MM.1S (cell line): ENCODE results near the gene PCBP2.

Experiments used
- DNase-seq: peaks from one replicate; pipeline ENCODE4 v3.0.0-alpha.2; 2015
- H2AFZ ChIP-seq: fragments of 300-600 bp; sonication (generic); 2 replicates; pipeline ENCODE4 v1.6.0; 2016; ENCODE audit warnings: antibody characterized with exemption, low read length
- H3F3A ChIP-seq: fragments of 300-600 bp; sonication (generic); 2 replicates; pipeline ENCODE4 v1.6.1; 2016; ENCODE audit warnings: mild to moderate bottlenecking, antibody characterized with exemption, low read length, moderate library complexity, mixed read lengths; ENCODE audit not compliant: insufficient read depth
- H3K27ac ChIP-seq: fragments of 300-600 bp; sonication (generic); 2 replicates; pipeline ENCODE4 v1.5.1; 2016; ENCODE audit warnings: mild to moderate bottlenecking, low read length
- H3K27me3 ChIP-seq: fragments of 300-600 bp; sonication (generic); replicated peaks from 2 replicates; pipeline ENCODE4 v1.6.0; 2016; ENCODE audit warnings: low read length; ENCODE audit not compliant: insufficient read depth
- H3K36me3 ChIP-seq: fragments of 300-600 bp; sonication (generic); replicated peaks from 2 replicates; pipeline ENCODE4 v1.6.1; 2016; ENCODE audit warnings: mild to moderate bottlenecking, low read length, mixed read lengths; ENCODE audit not compliant: insufficient read depth
- H3K4me1 ChIP-seq: fragments of 300-600 bp; sonication (generic); 2 replicates; pipeline ENCODE4 v1.6.1; 2016; ENCODE audit warnings: low read length, mixed read lengths
- H3K4me2 ChIP-seq: fragments of 300-600 bp; sonication (generic); 2 replicates; pipeline ENCODE4 v1.6.0; 2016; ENCODE audit warnings: low read depth, low read length
- H3K4me3 ChIP-seq: fragments of 300-600 bp; sonication (generic); 2 replicates; pipeline ENCODE4 v1.5.1; 2016; ENCODE audit warnings: low read length, mixed read lengths
- H3K79me2 ChIP-seq: fragments of 300-600 bp; sonication (generic); 2 replicates; pipeline ENCODE4 v1.6.1; 2016; ENCODE audit warnings: mixed run types, low read length, mixed read lengths
- H3K9ac ChIP-seq: fragments of 300-600 bp; sonication (generic); 2 replicates; pipeline ENCODE4 v1.6.1; 2016; ENCODE audit warnings: low read length, mixed read lengths
- H3K9me2 ChIP-seq: fragments of 300-600 bp; sonication (generic); replicated peaks from 2 replicates; pipeline ENCODE4 v1.6.1; 2016; ENCODE audit warnings: mild to moderate bottlenecking, low read length, mixed read lengths; ENCODE audit not compliant: insufficient read depth
- H3K9me3 ChIP-seq: fragments of 300-600 bp; sonication (generic); replicated peaks from 2 replicates; pipeline ENCODE4 v1.6.1; 2016; ENCODE audit warnings: mild to moderate bottlenecking, low read length, mixed read lengths; ENCODE audit not compliant: insufficient read depth
- H4K20me1 ChIP-seq: fragments of 300-600 bp; sonication (generic); 2 replicates; pipeline ENCODE4 v1.6.1; 2016; ENCODE audit warnings: mild to moderate bottlenecking, low read length, moderate library complexity, mixed read lengths; ENCODE audit not compliant: insufficient read depth
- CTCF ChIP-seq: fragments of 300-600 bp; sonication (generic); IDR thresholded peaks from 2 replicates; pipeline ENCODE4 v1.5.1; 2016; ENCODE audit warnings: antibody characterized with exemption, low read length, mixed read lengths
- EZH2 ChIP-seq: fragments of 300-600 bp; sonication (generic); optimal IDR thresholded peaks from 2 replicates; pipeline ENCODE3; 2017; ENCODE audit warnings: low read depth, mild to moderate bottlenecking, antibody characterized with exemption, low read length, mixed read lengths
- EZH2phosphoT487 ChIP-seq: fragments of 300-600 bp; sonication (generic); IDR thresholded peaks from 2 replicates; pipeline ENCODE4 v1.6.1; 2018; ENCODE audit warnings: antibody characterized with exemption, low read length

The PCBP2 gene

GRCh38 chr12:53523131-53523530, 71.2 kb downstream of the PCBP2 start:
- no peaks in the 10 kb centered on the region for H3K9me2 ChIP-seq
- no peaks in the 10 kb centered on the region for H3K9me3 ChIP-seq
- no peaks in the 10 kb centered on the region for H3K27me3 ChIP-seq
- no peak overlapping the region for H2AFZ ChIP-seq
- no peak overlapping the region for H3K4me3 ChIP-seq
- no peaks in the 10 kb centered on the region for H3F3A ChIP-seq
- no peak overlapping the region for H3K9ac ChIP-seq
- no peak overlapping the region for H3K4me2 ChIP-seq
- TF ChIP-seq EZH2phosphoT487 (no peak), EZH2 (no peak), CTCF (no peak)
- H3K4me1 ChIP-seq: no peaks in the 10 kb centered on the region
- H3K36me3 ChIP-seq: no peaks in the 10 kb centered on the region; the same call in 1 of the 2 replicates
- H3K79me2 ChIP-seq: no peaks in the 10 kb centered on the region
- no peaks in the 10 kb centered on the region for H4K20me1 ChIP-seq
- DNase-seq: no peak
- H3K27ac ChIP-seq: no peak overlapping the region

DNA sequence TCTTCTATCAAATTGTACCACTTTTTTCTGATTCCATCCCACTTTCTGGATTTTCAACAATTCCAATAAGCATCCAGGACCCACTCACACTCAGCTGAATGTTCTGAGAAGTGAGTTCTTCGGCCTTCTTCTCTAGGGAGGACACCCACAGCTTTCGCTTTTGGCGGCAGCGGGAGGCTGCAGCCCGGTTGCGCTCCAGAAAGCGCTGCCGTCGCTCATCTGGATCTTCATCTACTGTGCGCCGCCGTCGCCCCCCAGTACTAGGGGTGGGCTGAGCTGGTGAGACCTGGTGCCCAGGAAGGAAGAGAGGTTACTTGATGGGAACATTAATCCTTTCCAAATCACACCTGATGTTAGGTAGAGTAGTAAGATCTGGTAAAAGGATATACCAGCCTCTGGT, 72.6 kb downstream of the PCBP2 start:
- no peaks in the 10 kb centered on the region; the same call in 1 of the 2 replicates for H3K36me3 ChIP-seq
- TF ChIP-seq CTCF: no peak
- TF ChIP-seq EZH2phosphoT487: no peak
- no peak for DNase-seq

GRCh38 chr12:53530061-53530460, 78.2 kb downstream of the PCBP2 start:
- Histone ChIP-seq H3F3A (no peaks in the 10 kb centered on the region), H3K9me2 (no peaks in the 10 kb centered on the region), H3K9ac (no peak overlapping the region), H2AFZ (no peak overlapping the region), H3K27me3 (no peaks in the 10 kb centered on the region), H4K20me1 (no peaks in the 10 kb centered on the region), H3K79me2 (no peaks in the 10 kb centered on the region), H3K4me2 (no peak overlapping the region), H3K36me3 (no peaks in the 10 kb centered on the region), H3K4me3 (no peak overlapping the region), H3K4me1 (no peaks in the 10 kb centered on the region), H3K27ac (no peak overlapping the region), H3K9me3 (no peaks in the 10 kb centered on the region)
- TF ChIP-seq EZH2phosphoT487 (no peak), EZH2 (no peak), CTCF (no peak)
- DNase-seq: no peak

More for the DNA sequence above, 72.6 kb downstream of the PCBP2 start:
- Histone ChIP-seq H3K4me2 (no peak overlapping the region), H3K4me3 (no peak overlapping the region), H3K27me3 (no peaks in the 10 kb centered on the region), H2AFZ (no peak overlapping the region), H3K9ac (no peak overlapping the region), H3K9me2 (no peaks in the 10 kb centered on the region), H3K9me3 (no peaks in the 10 kb centered on the region), H3F3A (no peaks in the 10 kb centered on the region), H3K27ac (no peak overlapping the region), H4K20me1 (no peaks in the 10 kb centered on the region), H3K4me1 (no peaks in the 10 kb centered on the region), H3K79me2 (no peaks in the 10 kb centered on the region)
